SW480 (cell line): Measurements from ENCODE around the gene AMMECR1.
A peak's percentile ranks its signal among the peaks of the same experiment; 100 is the strongest.
"Not testable (repeated sequence)": the region's sequence is repeated elsewhere in the genome, so short reads cannot be mapped to it uniquely, and the experiment has no call there.

ENCODE experiments used
- DNase-seq: peaks from one replicate; pipeline ENCODE4 v3.0.0-alpha.2; 2016; ENCODE audit warnings: low spot score

AMMECR1 gene

GRCh38 chrX:110317820-110318663 lies at the start of gene AMMECR1:
Gene AMMECR1, minus strand, starts transcription at chrX:110318085. Its CDS starts 14 bp downstream, at chrX:110318071.
- peak; percentile 83 for DNase-seq

DNA sequence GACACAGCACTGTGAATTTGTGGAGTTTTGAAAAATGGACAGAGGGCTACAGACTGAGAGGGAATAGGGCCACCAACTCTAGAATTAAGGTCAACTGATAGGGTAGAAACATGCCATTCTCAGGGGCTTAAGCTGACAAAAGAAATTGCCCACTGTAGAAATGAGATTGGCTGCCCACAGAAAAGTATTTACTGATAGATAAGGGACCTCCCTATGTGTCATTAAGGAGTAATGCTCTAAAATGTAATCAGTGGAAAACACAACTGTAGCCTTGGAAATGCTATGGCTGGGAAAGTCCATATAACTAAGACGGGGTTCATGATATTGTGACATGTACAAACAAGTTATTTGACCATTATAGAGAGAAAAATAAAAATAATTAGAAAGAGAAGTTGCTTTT lies 45.4 kb upstream of the AMMECR1 start:
- no peak for DNase-seq

DNA sequence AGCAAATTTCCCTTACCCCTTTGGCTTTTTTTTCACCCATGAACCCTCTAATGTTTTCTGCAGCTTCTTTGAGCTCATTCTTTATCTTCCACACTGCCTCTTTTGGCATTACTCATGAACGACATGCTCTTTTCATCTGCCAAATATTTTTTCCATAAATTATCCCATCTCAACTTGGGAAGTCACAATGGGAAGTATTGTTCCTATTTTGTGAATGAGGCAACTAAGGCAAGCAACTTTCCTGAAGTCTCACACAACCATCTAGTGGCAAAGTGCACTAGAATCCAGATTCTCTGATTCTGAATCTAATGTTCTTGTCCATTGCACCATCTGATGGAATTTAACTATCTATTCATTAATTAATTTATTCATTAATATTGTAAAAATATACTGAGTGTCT lies 41.4 kb upstream of the AMMECR1 start:
- DNase-seq = no peak

DNA sequence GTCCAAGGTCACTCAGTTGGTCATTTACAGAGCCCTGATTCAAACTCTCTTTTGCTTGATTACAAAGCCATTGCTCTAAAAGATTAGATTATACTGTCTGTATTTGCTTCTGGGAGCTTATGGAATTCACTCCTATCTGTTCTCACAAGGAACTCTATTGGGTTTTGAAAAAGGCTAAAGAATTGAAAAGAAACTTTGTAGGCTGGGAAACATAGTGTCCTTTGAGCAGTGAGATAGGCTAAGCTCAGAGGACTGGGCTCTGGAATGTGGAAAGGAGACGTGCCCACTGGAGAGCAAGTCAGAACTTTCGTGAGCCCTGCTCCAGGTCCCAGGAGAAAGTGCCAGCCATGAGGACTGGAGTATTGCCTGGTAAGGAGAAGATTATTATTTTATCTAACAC lies 40.7 kb upstream of the AMMECR1 start, which contains the start of gene RTL9:
Gene RTL9, plus strand, starts transcription at position 301 of the 400 bp plus-strand sequence. CDS start 91,770 bp downstream, outside the sequence.
- no peak for DNase-seq

- DNase-seq = no peak
These were observed 28.8 kb upstream of the AMMECR1 start for GRCh38 chrX:110346681-110347080.

DNA sequence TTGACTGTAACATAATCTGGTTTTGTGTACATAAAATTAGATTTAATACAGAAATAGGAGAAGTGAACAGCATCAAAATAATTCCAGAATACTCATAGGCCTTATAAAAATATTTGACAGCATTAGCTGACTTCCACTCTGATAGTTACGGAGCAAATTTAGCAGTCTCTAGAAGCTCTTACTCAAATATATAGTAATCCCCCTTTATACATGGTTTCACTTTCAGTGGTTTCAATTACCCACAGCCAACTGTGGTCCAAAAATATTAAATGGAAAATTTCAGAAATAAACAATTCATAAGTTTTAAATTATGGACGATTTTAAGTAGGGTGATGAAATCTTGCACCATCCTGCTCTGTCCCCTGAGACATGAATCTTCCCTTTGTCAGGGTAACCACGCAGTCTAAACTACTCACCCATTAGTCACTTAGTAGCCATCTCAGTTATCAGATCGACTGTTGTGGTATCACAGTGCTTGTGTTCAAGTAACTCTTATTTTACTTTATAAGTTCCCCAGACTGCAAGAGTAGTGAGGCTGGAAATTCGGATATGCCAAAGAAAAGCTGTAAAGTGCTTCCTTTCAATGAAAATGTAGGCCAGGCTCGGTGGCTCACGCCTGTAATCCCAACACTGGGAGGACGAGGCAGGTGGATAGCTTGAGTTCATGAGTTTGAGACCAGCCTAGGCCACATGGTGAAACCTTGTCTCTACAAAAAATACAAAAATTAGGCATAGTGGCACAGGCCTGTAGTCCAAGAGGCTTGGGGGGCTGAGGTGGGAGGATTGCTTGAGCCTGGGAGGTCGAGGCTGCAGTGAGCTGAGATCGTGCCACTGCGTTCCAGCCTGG lies 23.5 kb upstream of the AMMECR1 start:
- DNase-seq = peak; percentile 50

GRCh38 chrX:110338935-110339334 lies 21.1 kb upstream of the AMMECR1 start:
- no peak for DNase-seq

- DNase-seq = not testable (repeated sequence)
These were observed 15.6 kb upstream of the AMMECR1 start for GRCh38 chrX:110333458-110333857.

GRCh38 chrX:110331444-110332030 lies 13.7 kb upstream of the AMMECR1 start:
- DNase-seq = no peak

DNA sequence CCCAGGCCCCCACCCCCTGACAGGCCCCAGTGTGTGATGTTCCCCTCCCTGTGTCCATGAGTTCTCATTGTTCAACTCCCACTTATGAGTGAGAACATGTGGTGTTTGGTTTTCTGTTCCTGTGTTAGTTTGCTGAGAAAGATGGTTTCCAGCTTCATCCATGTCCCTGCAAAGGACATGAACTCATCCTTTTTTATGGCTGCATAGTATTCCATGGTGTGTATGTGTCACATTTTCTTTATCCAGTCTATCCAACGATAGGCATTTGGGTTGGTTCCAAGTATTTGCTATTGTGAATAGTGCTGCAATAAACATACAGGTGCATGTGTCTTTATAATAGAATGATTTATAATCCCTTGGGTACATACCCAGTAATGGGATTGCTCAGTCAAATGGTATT lies 10.7 kb upstream of the AMMECR1 start:
- DNase-seq = not testable (repeated sequence)

- no peak for DNase-seq
These were observed 9.5 kb upstream of the AMMECR1 start for GRCh38 chrX:110327336-110327735.

- DNase-seq = no peak
These were observed 8.8 kb upstream of the AMMECR1 start for GRCh38 chrX:110326712-110327111.

DNA sequence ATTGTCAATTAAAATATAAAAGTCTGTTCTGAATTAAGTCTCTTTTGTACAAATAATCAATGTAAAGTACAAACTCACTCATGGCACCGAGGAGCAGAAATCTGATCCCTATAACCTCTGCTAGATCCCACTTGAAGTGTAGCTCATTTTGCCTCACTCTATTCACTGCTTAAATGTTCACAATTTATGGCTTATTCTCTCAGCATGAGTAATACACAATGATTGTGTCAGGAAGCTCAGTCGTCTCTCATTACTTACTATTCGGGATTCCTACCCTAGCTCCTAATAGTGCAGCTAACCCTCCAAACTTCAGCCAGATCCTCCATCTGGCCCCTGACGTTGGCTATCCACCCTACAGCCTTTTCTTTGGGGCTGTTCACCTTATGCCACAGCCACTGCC lies 4.7 kb upstream of the AMMECR1 start:
- no peak for DNase-seq

- no peak for DNase-seq
These were observed 3.8 kb upstream of the AMMECR1 start for GRCh38 chrX:110321670-110322069.

DNA sequence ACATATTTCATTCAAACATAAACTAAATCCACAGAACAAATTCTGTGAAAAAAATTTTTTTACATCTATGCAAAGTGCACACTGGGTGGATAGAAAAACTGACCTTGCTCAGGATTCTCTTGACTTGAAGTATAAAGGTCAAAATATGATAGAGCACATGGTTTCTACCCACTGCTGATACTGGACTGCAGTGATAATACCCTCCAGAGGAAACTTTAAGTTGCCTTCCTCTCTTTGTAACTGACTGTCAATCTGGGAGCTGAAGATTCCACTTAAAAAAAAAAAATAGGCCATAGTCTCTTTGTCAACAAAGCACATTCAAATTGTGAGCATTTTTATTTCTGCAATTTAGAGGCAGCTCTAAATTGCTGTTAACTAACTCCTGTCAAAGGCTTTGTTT lies 3.2 kb upstream of the AMMECR1 start:
- DNase-seq = no peak

DNA sequence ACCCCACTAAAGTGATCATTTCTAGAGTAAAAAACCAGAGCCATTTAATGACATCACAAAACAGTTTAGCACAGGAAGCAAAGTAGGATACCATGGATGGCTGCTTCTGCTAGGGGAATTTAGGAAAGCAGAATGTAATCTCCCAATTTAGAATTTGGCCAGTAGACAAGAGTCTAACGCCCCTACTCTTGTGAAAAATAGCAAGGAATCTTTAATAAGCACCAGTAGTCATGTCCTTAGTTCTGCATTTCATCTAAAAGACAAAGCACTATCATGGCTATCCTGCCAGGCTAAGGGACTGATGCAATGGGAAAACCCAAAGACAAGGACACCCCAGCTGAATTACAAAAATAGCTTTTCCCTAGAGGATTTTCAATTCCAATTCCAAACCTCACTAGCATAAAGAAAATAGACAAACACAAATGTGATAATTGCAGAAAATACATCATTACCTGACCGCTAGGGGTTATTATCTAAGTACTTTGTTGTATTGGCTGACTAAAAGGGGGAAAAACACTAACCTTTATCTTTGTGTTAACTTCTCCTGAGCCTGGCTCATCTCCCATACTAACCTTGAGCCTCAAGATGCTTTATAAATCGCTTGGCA lies 2.6 kb upstream of the AMMECR1 start:
- no peak for DNase-seq

DNA sequence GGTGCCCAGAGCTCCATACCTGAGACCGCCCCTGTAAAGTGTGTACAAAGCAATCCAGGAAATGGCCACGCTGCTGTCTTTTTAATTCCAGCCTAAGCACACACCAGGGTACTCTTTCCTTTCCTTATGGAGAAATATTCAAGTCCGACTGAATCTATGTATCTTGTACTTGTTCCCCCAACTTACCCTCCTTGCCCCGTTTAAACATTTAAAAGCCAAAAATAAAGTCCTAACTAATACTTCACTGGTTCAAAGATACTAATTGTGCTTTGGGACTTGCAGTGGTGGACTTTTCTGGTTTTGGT lies 731 bp upstream of the AMMECR1 start:
- DNase-seq = no peak

- DNase-seq = peak; percentile 39
These were observed 645 bp downstream of the AMMECR1 start for GRCh38 chrX:110317061-110317819.

- DNase-seq = peak; percentile 21
These were observed 1.4 kb downstream of the AMMECR1 start for GRCh38 chrX:110316351-110317060.

DNA sequence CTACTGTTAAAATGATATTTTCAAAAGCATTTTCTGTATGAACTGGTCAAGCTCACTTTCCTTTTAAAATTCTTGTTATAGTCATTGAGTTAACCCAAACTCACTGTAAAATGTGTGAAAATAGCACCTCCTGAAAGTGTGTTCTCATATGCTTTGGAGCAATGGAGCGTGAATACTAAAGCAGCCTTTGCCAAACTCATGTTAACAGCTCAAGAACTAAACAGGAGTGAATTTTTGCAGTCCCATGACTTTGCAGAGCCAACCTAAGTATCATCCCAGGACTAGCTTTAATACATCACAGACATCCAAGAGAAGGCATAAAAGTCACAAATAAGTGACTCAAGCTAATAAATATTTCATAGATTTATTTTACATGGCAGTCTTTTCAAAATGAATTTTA lies 2.3 kb downstream of the AMMECR1 start:
- no peak for DNase-seq
